HG03097 (cell line): ENCODE data around the gene DNAI2.

Experiments used
- ATAC-seq: cut with Tn5 transposase; IDR thresholded peaks from one replicate; pipeline ENCODE4 v1.9.1; 2021; ENCODE audit not compliant: unreplicated experiment, low FRiP score

The DNAI2 gene

GRCh38 chr17:74334393-74335039 is 60.5 kb downstream of the DNAI2 start:
- ATAC-seq: no peak

- ATAC-seq: no peak
Observed at GRCh38 chr17:74335529-74336062, 61.6 kb downstream of the DNAI2 start.

GRCh38 chr17:74336307-74336706 is 62.3 kb downstream of the DNAI2 start:
- ATAC-seq: no peak

- no peak for ATAC-seq
Observed at GRCh38 chr17:74337834-74338500, 63.9 kb downstream of the DNAI2 start.

GRCh38 chr17:74339537-74340195 is 65.6 kb downstream of the DNAI2 start:
- no peak for ATAC-seq

- ATAC-seq: no peak
Observed at GRCh38 chr17:74340470-74341023, 66.5 kb downstream of the DNAI2 start.

GRCh38 chr17:74342224-74342623 is 68.2 kb downstream of the DNAI2 start:
- no peak for ATAC-seq

GRCh38 chr17:74343121-74343520 is 69.1 kb downstream of the DNAI2 start:
- no peak for ATAC-seq

GRCh38 chr17:74343526-74344284 is 69.7 kb downstream of the DNAI2 start:
- ATAC-seq: no peak

- ATAC-seq: no peak
Observed at GRCh38 chr17:74344658-74345057, 70.6 kb downstream of the DNAI2 start.

- no peak for ATAC-seq
Observed at GRCh38 chr17:74345433-74346241, 71.6 kb downstream of the DNAI2 start.

GRCh38 chr17:74347646-74348045 is 73.6 kb downstream of the DNAI2 start:
- no peak for ATAC-seq

GRCh38 chr17:74349120-74349519 is 75.1 kb downstream of the DNAI2 start:
- no peak for ATAC-seq

GRCh38 chr17:74350486-74350885 is 76.5 kb downstream of the DNAI2 start:
- ATAC-seq: no peak

GRCh38 chr17:74351552-74352210 is 77.6 kb downstream of the DNAI2 start:
- ATAC-seq: no peak

- ATAC-seq: no peak
Observed at GRCh38 chr17:74353446-74354060, 79.5 kb downstream of the DNAI2 start.

- ATAC-seq: no peak
Observed at GRCh38 chr17:74354123-74354522, 80.1 kb downstream of the DNAI2 start.

GRCh38 chr17:74354561-74354960 is 80.5 kb downstream of the DNAI2 start:
- ATAC-seq: no peak

GRCh38 chr17:74355065-74355464 is 81.0 kb downstream of the DNAI2 start:
- no peak for ATAC-seq
